GM12878 (cell line): ENCODE data around the gene TANK. TPM values are rescaled to one million over a fixed set of nuclear protein-coding genes. Genes with fewer than 3 reads are reported as not detected.

Source experiments
- ASH2L ChIP-seq: fragments of 300-600, 200-600 bp; sonication (generic); IDR thresholded peaks from 2 replicates; pipeline ENCODE4 v1.6.1; 2017; ENCODE audit warnings: low read depth, mild to moderate bottlenecking, borderline replicate concordance
- CHD2 ChIP-seq: IDR thresholded peaks from 2 replicates; pipeline ENCODE4 v1.6.1; 2011; ENCODE audit warnings: low read depth, low read length, improper control_type of control experiment, borderline replicate concordance
- EGR1 ChIP-seq, 2 experiments: IDR thresholded peaks; 1 replicate in 1 of 2; 2 replicates in 1 of 2; pipeline ENCODE4 v1.6.1; 2011 to 2012; ENCODE audit warnings: low read depth in 2 of 2, low read length in 2 of 2, borderline replicate concordance in 1 of 2, mild to moderate bottlenecking in 1 of 2, moderate library complexity in 1 of 2
- ETV6 ChIP-seq, 2 experiments: fragments of 450-650 bp in 1 of 2; IDR thresholded peaks in 1 of 2; conservative IDR thresholded peaks in 1 of 2; 2 replicates each; pipeline ENCODE4 v1.6.1; 2014; ENCODE audit warnings: antibody characterized with exemption in 1 of 2, borderline replicate concordance in 1 of 2, low read depth in 1 of 2, mild to moderate bottlenecking in 1 of 2, moderate library complexity in 1 of 2
- IKZF1 ChIP-seq: fragments of 450-650 bp; conservative IDR thresholded peaks from 2 replicates; pipeline ENCODE4 v1.6.1; 2017; ENCODE audit warnings: antibody characterized with exemption, mild to moderate bottlenecking
- MLLT1 ChIP-seq: fragments of 450-650 bp; IDR thresholded peaks from 2 replicates; pipeline ENCODE4 v1.6.1; 2016; ENCODE audit warnings: mild to moderate bottlenecking
- NR2C1 ChIP-seq: fragments of 450-650 bp; IDR thresholded peaks from 2 replicates; pipeline ENCODE4 v1.6.1; 2017; ENCODE audit warnings: antibody characterized with exemption, mild to moderate bottlenecking, moderate library complexity
- PML ChIP-seq: IDR thresholded peaks from 2 replicates; pipeline ENCODE4 v1.6.1; 2012; ENCODE audit warnings: low read length, inconsistent platforms
- POLR2A ChIP-seq: IDR thresholded peaks from 2 replicates; pipeline ENCODE4 v1.6.1; 2011; ENCODE audit warnings: low read depth, mild to moderate bottlenecking, low read length
- POLR2AphosphoS5 ChIP-seq: IDR thresholded peaks from 2 replicates; pipeline ENCODE4 v1.6.1; 2011; ENCODE audit warnings: mild to moderate bottlenecking, low read length, inconsistent platforms
- RELB ChIP-seq: fragments of 450-650 bp; IDR thresholded peaks from 2 replicates; pipeline ENCODE4 v1.6.1; 2017; ENCODE audit warnings: low read depth, mild to moderate bottlenecking, moderate library complexity
- SMAD1 ChIP-seq: fragments of 450-650 bp; IDR thresholded peaks from 2 replicates; pipeline ENCODE4 v1.6.1; 2018; ENCODE audit warnings: mild to moderate bottlenecking, low read depth; ENCODE audit not compliant: partially characterized antibody
- STAT1 ChIP-seq: fragments of 450-650 bp; conservative IDR thresholded peaks from 2 replicates; pipeline ENCODE4 v1.6.1; 2014; ENCODE audit warnings: antibody characterized with exemption, mild to moderate bottlenecking
- YY1 ChIP-seq: IDR thresholded peaks from 2 replicates; pipeline ENCODE4 v1.6.1; 2011; ENCODE audit warnings: low read depth, mild to moderate bottlenecking, low read length
- polyA plus RNA-seq, 11 experiments: library from polyadenylated mRNA; depleted of rRNA in 4 of 11; unstranded in 6 of 11; stranded (reverse) in 5 of 11; fragments of >200 nt; fragmentation: Nextera tagmentation in 4 of 11; fragmentation: Illumina TruSeq in 1 of 11; extraction: Ambion mirVana in 4 of 11; extraction: Trizol in 1 of 11; gene quantifications; 1 replicate in 1 of 11; 2 replicates in 10 of 11; pipeline versions ENCODE4 v1.2.1 to v1.2.3, GENCODE V29; 2011 to 2016; ENCODE audit warnings: inconsistent platforms in 2 of 11, missing spikeins in 2 of 11, low read depth in 1 of 11
- total RNA-seq, 4 experiments: library from RNA; depleted of rRNA in 3 of 4; stranded (reverse); fragments of >200 nt in 3 of 4; fragmentation: Illumina TruSeq in 1 of 4; extraction: Trizol in 1 of 4; gene quantifications; 2 replicates each; pipeline versions ENCODE4 v1.2.1 to v1.2.3, GENCODE V29; 2013 to 2021

The TANK gene
- total and polyA plus RNA-seq, 10 of the 15 experiments (the other 5 are each of a cell fraction or from before 2014, with no cell fraction given): 48.6 to 127 (median 103) TPM

- peak; percentile 57 for TF ChIP-seq YY1
- TF ChIP-seq SMAD1: peak; percentile 55
- TF ChIP-seq PML: peak; percentile 28; the same call in 1 of the 2 replicates
- TF ChIP-seq EGR1 (IDR thresholded peaks at IDR 0.05; ENCODE audit: borderline replicate concordance in 1 of 2, low read depth in 2 of 2, low read length in 2 of 2): 0 out of 3 replicates have a peak, but pooled peaks of 1 of the 2 experiments have one; percentile 9
- 0 out of 4 replicates have a peak, but pooled peaks of 1 of the 2 experiments have one; percentile 27 for TF ChIP-seq ETV6 (conservative IDR thresholded peaks at IDR 0.05 in 1 of 2, IDR thresholded peaks at IDR 0.05 in 1 of 2; ENCODE audit: borderline replicate concordance in 1 of 2, low read depth in 1 of 2)
- peak; percentile 83 for TF ChIP-seq NR2C1
- 0 out of 2 replicates have a peak, but pooled peaks have one; percentile 21 for TF ChIP-seq STAT1
- TF ChIP-seq POLR2A: peak; percentile 64
- peak; percentile 83 for TF ChIP-seq CHD2
- peak; percentile 71 for TF ChIP-seq IKZF1
- peak; percentile 28; the same call in 1 of the 2 replicates for TF ChIP-seq MLLT1
- 0 out of 2 replicates have a peak, but pooled peaks have one; percentile 54 for TF ChIP-seq ASH2L
- 0 out of 2 replicates have a peak, but pooled peaks have one; percentile 39 for TF ChIP-seq RELB
- peak; percentile 83 for TF ChIP-seq POLR2AphosphoS5
Observed at GRCh38 chr2:161244387-161245260, 84.4 kb downstream of the TANK start (continued).
